Panc1 (cell line): Measurements from ENCODE around the gene TNNI3K. TPM values are rescaled to one million over a fixed set of nuclear protein-coding genes. Genes with fewer than 3 reads are reported as not detected.

Experiments used
- ATAC-seq: fragments of 200-7000 bp; cut with Tn5 transposase; 2 replicates; pipeline ENCODE4 v1.9.1; 2020; ENCODE audit warnings: mild to moderate bottlenecking, moderate library complexity
- BruUV-seq: library from RNA; stranded (reverse); fragments of 400-500 nt; replicated peaks from 2 replicates; lab custom pipeline; 2021; lab: Mats Ljungman, UMichigan
- CTCF ChIA-PET: fragments of 300-600 bp; sonication (Branson Sonifier 250); formaldehyde crosslinking; loops from one replicate; lab custom pipeline; 2022; ENCODE audit warnings: antibody characterized with exemption; lab: Charles Lee
- POLR2A ChIA-PET: fragments of 300-600 bp; sonication (Branson Sonifier 250); formaldehyde crosslinking; loops from one replicate; lab custom pipeline; 2022; ENCODE audit warnings: antibody characterized with exemption; lab: Charles Lee
- DNase-seq: peaks from one replicate; pipeline ENCODE4 v3.0.0-alpha.2; 2010; ENCODE audit warnings: low read depth, low spot score
- H3K27ac ChIP-seq: 2 replicates; pipeline ENCODE4 v1.5.1; 2011; ENCODE audit warnings: mild to moderate bottlenecking, low read length, inconsistent platforms
- H3K27me3 ChIP-seq: fragments of 200-500 bp; sonication (Bioruptor generic); 2 replicates; pipeline ENCODE4 v1.6.0; 2014; ENCODE audit warnings: low read length, inconsistent platforms; ENCODE audit not compliant: control insufficient read depth, insufficient read depth
- H3K36me3 ChIP-seq: fragments of 200-500 bp; sonication (Bioruptor generic); 2 replicates; pipeline ENCODE4 v1.5.1; 2014; ENCODE audit warnings: inconsistent platforms, mild to moderate bottlenecking, low read length, moderate library complexity; ENCODE audit not compliant: control insufficient read depth, insufficient read depth
- H3K4me1 ChIP-seq: 2 replicates; pipeline ENCODE4 v1.5.1; 2011; ENCODE audit warnings: inconsistent platforms, mild to moderate bottlenecking, low read length, moderate library complexity; ENCODE audit not compliant: control insufficient read depth, insufficient read depth
- H3K4me3 ChIP-seq, 2 experiments: 2 replicates each; pipeline ENCODE4 v1.5.1; 2011 to 2012; ENCODE audit warnings: low read depth in 2 of 2, low read length in 2 of 2, mild to moderate bottlenecking in 2 of 2, inconsistent platforms in 1 of 2, moderate library complexity in 1 of 2
- H3K9me3 ChIP-seq: fragments of 200-500 bp; sonication (Bioruptor generic); 2 replicates; pipeline ENCODE4 v1.5.1; 2014; ENCODE audit warnings: low read depth, mild to moderate bottlenecking, inconsistent platforms, low read length, moderate library complexity; ENCODE audit not compliant: control insufficient read depth, insufficient read depth
- CTCF ChIP-seq: fragments of 450-650 bp; IDR thresholded peaks from 2 replicates; pipeline ENCODE4 v1.5.1; 2017; ENCODE audit warnings: mild to moderate bottlenecking
- POLR2AphosphoS5 ChIP-seq: IDR thresholded peaks from 2 replicates; pipeline ENCODE4 v1.6.1; 2012; ENCODE audit warnings: mild to moderate bottlenecking, low read depth, low read length, moderate library complexity
- REST ChIP-seq, 2 experiments: IDR thresholded peaks; 2 replicates each; pipeline ENCODE4 v1.6.1; 2011 to 2012; ENCODE audit warnings: low read depth in 2 of 2, control low read depth in 1 of 2, low read length in 1 of 2, mild to moderate bottlenecking in 1 of 2, moderate library complexity in 1 of 2; ENCODE audit not compliant: insufficient read depth in 1 of 2
- SIN3A ChIP-seq: IDR thresholded peaks from 2 replicates; pipeline ENCODE4 v1.6.1; 2012; ENCODE audit warnings: low read depth, mild to moderate bottlenecking, low read length, moderate library complexity, borderline replicate concordance; ENCODE audit not compliant: insufficient read depth
- TCF7L2 ChIP-seq: IDR thresholded peaks from 2 replicates; pipeline ENCODE4 v1.6.1; 2011; ENCODE audit warnings: mild to moderate bottlenecking, low read depth, low read length, inconsistent platforms
- in situ Hi-C: cut with HindIII; loops from 2 replicates; pipeline ENCODE4 v1.10.0; 2016; ENCODE audit warnings: low sequenced_read_pairs, low pct_unique_long_range_greater_than_20kb
- intact Hi-C: fragments of 100-400 bp; cut with micrococcal nuclease; formaldehyde crosslinking; loops from one replicate; pipeline ENCODE4 v1.10.0; 2022; ENCODE audit not compliant: unreplicated experiment
- total RNA-seq: library from RNA; stranded (reverse); gene quantifications from one replicate; pipeline ENCODE4 v1.2.1, GENCODE V29; 2021; ENCODE audit not compliant: unreplicated experiment

The TNNI3K gene
- total RNA-seq, 1 experiment from 2014 or later = not detected

GRCh38 chr1:74474585-74474984 is 239.4 kb downstream of the TNNI3K start:
- Histone ChIP-seq H3K27me3 (no peaks in the 10 kb centered on the region; the same call in 1 of the 2 replicates), H3K27ac (no peak overlapping the region), H3K36me3 (no peaks in the 10 kb centered on the region), H3K4me1 (no peaks in the 10 kb centered on the region), H3K4me3 (no peak overlapping the region), H3K9me3 (no peaks in the 10 kb centered on the region)
- intact Hi-C loops (no loop called here), in situ Hi-C loops (no loop called here)
- TF ChIP-seq POLR2AphosphoS5 = no peak
- TF ChIP-seq TCF7L2 = no peak
- TF ChIP-seq SIN3A = no peak
- TF ChIP-seq REST (IDR thresholded peaks at IDR 0.05; ENCODE audit: insufficient read depth in 1 of 2, low read depth in 2 of 2, low read length in 1 of 2) = no peak
- no peak for TF ChIP-seq CTCF
- DNase-seq (no peak), ATAC-seq (no peak)
- CTCF ChIA-PET = no interaction called here
- POLR2A ChIA-PET = no interaction called here
- no TSS peak for BruUV-seq

GRCh38 chr1:74478979-74479378 is 243.8 kb downstream of the TNNI3K start:
- TF ChIP-seq POLR2AphosphoS5 = no peak
- TF ChIP-seq CTCF = no peak
- no peak for TF ChIP-seq TCF7L2
- TF ChIP-seq REST (IDR thresholded peaks at IDR 0.05; ENCODE audit: insufficient read depth in 1 of 2, low read depth in 2 of 2, low read length in 1 of 2) = no peak
- no peak for TF ChIP-seq SIN3A
- DNase-seq (no peak), ATAC-seq (no peak)
- ChIA-PET POLR2A (no interaction called here), CTCF (no interaction called here)
- no peaks in the 10 kb centered on the region for H3K9me3 ChIP-seq
- no peaks in the 10 kb centered on the region for H3K27me3 ChIP-seq
- intact Hi-C loops = no loop called here
- no peaks in the 10 kb centered on the region for H3K36me3 ChIP-seq
- no peak overlapping the region for H3K27ac ChIP-seq
- in situ Hi-C loops = no loop called here
- no peaks in the 10 kb centered on the region for H3K4me1 ChIP-seq
- no peak overlapping the region for H3K4me3 ChIP-seq
- no TSS peak for BruUV-seq
